ENCODE data around the gene AVPR1B.

AVPR1B gene

DNA sequence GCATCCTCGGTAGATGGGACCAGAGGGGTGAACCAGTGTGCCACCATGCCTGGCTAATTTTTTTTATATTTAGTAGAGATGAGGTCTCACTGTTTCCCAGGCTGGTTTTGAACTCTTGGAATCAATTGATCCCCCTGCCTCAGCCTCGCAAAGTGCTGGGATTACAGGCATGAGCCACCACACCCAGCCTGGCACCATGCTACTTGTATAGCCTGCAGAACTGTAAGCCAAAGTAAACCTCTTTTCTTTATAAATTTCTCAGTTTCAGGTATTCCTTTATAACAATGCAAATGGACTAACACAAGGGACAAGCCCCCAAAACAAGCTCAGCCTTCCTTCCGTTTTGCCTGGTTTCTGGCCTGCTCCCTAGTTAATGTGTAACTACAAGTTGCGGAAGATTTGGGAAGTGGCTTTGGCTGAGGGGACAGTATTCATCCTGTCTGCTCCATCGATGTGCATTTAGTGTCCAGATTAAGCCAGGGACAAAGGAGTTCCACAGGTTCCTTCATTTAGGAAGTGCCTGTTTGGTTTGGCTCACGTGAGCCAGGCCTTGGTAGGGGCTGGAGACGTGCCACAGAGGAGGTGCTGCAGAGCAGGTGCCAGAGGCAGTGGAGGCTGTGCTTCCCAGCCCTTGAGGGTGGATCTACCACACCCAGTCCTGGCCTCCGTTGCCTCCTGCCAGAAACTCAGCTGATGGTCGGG, 4.4 kb downstream of the AVPR1B start:
- DNase-seq (ENCODE audit: low read depth in 1 of 2, low spot score in 1 of 2) = no peak

DNA sequence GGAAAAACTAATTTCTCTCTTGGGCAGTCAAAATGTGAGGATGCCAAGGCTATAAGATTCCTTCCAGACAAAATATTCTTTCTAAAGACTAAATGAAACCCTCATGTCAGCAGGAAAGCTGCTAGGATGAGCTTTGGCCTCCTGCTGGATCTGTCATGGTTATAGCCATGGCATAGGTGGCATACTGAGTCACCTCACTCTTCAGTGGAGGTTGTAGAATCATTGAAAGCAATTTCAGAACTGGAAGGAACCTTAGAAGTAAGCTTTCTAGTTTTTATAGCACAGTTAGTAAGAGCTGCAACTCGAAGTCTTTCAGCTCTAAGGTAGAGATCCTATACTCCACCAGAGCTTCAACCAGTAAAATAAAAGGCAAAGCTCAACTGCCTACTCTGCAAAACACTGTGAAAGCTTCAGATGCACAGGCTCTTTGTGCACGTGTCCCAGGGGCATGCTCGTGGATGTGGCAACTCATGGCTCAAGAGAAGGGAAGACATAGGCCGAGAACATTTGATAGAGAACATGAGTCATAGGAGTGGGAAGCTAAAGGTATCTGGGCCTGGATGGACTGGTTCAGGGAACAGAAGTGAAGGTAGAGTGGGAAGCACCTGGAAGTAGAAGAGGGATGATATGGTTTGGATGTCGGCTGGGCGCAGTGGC, 5.8 kb downstream of the AVPR1B start:
- no peak for DNase-seq (ENCODE audit: low read depth in 1 of 2, low spot score in 1 of 2)

DNA sequence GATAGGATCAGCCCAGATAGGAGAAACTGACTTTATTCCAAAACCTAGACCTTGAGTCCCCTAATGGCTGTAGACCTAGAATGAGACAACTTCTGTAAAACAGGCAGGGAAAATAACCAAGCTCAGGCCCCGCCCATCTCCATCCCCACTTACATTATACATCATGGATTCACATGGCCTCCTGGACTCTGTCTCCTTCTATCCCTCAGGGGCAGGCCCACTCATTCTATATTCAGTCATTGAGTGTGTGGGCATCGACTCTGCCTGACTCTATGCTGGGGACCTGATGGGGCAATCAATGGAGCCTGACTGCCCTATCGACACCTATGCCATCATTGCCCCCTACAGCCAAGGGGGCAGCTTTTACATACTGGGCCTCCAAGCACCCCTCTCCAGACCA, 6.4 kb downstream of the AVPR1B start:
- DNase-seq (ENCODE audit: low read depth in 1 of 2, low spot score in 1 of 2) = no peak

DNA sequence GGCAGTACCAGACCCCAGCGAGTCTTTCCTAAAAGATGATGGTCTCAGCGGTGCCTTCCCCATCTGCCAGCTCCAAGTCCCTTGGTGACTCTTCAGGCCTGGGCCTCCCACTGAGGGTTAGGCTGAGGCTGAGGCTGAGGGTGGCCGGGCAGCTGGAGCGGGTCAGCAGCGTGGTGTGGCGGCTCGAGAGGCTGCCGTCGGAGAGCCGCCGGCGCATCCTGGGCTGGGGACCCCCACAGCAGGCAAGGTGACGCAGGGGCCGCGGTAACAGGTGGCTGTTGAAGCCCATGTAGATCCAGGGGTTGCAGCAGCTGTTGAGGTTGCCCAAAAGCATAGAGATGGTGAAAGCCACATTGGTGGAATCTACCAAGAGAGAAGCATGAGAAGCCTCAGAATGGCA, 7.0 kb downstream of the AVPR1B start:
- DNase-seq (ENCODE audit: low read depth in 1 of 2, low spot score in 1 of 2) = no peak

DNA sequence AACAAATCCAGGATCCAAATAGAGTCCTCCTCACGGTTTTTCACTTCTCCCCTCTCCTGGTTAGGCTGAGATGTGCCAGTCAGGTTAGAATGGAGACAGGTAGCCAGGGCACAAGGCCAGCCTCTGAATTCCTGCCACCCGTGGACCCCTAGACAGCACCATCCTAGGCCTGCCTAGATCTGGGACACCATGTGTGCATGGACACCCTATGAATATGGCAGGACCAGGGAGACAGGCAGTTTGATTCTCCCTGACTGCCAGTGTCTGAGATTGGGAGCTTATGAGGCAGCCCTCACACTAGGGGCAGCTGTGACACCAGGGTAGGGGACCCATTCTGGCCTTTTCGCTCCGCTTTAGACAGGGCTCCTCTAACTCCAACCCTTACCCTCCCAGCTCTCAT, 7.5 kb downstream of the AVPR1B start:
- DNase-seq (ENCODE audit: low read depth in 1 of 2, low spot score in 1 of 2) = no peak

DNA sequence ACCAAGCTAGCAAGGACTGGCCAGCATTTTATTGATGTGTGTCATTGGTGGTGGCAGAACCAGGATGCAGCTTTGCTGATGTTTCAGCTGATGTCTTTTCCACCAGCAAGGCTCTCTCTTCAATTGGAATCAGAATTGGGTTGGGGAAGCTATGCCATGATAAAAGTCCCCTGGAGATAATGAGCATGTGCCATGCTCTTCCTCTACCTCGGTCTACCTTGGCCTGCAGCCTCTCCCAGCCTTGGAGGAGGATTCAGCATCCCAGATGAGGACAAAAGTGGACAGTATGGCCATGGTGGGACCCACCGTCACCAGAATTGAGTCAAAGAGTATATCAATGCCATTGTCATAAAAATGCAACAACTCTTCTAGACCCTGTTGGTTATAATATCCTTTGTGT, 8.6 kb downstream of the AVPR1B start:
- DNase-seq (ENCODE audit: low read depth in 1 of 2, low spot score in 1 of 2) = no peak

DNA sequence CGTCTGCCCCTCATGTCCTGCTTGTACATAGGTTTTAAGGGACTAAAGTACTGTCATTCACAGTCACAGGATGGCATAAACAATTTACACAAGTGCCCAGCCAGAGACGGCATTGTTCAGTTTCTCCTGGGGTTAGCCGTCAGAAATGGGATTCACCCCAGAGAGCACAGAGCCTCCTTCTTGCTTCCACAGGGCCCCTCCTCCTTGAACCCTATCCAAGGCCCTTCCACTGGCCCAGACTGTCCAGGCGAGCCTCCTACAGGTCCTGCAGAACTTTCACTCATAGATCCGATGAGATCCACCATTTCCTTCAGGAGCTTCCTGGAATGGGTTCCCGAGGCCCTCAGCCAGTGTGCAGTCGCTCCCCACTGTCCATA, 10.0 kb downstream of the AVPR1B start:
- DNase-seq (ENCODE audit: low read depth in 1 of 2, low spot score in 1 of 2) = no peak

DNA sequence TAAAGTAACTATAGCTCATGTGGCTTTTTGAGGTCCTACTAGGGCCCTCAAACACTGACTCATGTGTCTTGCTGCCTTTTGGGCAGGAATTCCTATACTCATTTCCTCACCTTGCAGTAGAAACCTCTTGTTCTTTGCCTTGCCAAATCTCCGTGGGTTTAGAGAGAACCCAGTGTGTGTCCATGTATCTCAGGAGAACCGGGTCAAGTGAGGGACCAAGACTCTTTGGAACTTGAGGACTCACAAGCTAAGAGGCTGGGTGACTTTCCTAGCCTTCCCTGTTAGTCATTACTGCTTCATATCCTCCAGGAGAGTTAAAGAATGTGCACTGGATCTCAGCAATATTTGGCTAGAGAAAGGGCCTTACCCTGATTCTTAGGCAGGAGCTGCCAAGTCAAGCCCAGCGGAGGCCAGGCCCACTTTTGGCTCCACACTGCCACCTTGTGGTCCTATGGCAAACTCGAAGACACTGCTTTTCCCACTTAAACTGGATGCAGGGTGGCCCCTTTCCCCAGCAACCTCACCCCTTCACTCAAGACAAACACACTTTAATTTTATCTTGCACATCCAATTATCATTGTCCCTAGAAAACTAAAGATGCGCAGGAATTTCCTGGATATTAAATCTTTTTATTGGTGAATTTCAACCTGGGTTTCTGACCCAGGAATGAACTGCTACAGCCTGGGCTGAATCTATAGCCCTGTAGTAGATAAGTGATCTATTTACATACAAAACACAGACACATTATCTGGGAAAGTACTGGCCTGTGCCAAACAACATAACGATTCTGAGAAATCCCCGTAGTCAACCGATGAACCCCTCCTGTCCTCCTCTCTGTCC, 10.6 kb downstream of the AVPR1B start:
- DNase-seq (ENCODE audit: low read depth in 1 of 2, low spot score in 1 of 2) = peak; percentile 48 to 50

DNA sequence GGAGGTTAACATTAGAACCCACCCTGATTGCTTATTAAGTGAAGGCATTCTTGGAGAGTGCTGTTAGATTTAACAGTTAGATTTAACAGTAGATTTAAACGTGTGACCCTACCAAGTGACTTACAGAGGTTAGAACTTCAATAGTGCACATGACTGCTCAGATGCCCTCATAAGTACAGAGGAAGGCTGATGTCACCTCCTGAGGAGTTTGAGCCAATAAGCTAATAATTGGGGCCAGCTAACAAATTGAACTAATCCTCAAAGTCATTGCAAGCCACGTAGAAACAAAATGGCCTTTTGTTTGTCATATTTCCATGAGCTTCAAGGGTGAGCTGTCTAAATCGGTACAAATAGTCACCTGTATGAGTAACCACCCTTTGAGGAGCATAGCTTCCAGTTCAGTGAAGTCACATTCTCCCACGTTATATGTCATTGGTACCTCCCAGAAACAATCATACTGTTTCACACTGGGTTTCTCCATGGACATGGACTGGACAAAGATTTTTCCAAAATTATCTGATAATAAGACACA, 11.7 kb downstream of the AVPR1B start:
- DNase-seq (ENCODE audit: low read depth in 1 of 2, low spot score in 1 of 2) = no peak

DNA sequence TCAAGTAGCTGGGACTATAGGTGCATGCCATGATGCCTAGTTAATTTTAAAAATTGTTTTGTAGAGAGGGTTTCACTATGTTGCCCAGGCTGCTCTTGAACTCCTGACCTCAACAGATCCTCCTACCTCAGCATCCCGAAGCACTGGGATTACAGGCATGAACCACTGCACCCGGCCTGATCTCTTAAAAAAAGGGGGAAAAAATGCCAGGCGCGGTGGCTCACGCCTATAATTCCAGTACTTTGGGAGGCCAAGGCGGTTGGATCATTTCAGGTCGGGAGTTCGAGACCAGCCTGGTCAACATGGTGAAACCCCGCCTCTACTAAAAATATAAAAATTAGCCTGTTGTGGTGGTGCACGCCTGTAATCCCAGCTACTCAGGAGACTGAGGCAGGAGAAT, 13.2 kb downstream of the AVPR1B start:
- no peak for DNase-seq (ENCODE audit: low read depth in 1 of 2, low spot score in 1 of 2)

DNA sequence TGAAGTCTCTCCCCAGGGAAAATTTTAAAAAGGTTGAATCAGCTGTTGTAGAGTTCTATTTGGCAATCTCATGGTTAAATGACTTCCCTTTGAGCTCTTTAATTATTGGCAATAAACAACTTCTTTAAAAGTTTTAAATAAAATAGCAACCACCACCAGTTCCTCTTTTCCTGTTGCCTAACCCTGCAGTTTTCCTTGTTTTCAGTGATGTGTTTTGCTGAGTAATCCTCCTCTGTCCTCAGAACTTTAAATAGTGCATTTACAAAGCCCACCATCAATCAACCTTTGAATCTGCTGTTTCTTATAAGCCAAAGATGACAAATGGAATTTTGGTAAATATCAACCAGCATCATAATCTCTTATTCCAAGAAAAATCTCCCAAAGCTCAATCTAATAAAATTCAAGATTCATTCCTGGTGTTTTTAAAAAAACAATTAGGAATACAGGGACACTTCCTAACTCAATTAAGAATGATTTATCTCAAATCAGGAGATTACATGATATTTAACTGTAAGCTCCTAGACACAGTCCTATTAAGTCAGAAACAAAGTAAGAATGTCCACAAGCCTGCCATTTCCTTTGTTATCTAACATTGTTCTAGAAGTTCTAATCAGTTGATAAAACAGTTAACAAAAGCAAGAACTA, 14.8 kb downstream of the AVPR1B start:
- no peak for DNase-seq (ENCODE audit: low read depth in 1 of 2, low spot score in 1 of 2)

DNA sequence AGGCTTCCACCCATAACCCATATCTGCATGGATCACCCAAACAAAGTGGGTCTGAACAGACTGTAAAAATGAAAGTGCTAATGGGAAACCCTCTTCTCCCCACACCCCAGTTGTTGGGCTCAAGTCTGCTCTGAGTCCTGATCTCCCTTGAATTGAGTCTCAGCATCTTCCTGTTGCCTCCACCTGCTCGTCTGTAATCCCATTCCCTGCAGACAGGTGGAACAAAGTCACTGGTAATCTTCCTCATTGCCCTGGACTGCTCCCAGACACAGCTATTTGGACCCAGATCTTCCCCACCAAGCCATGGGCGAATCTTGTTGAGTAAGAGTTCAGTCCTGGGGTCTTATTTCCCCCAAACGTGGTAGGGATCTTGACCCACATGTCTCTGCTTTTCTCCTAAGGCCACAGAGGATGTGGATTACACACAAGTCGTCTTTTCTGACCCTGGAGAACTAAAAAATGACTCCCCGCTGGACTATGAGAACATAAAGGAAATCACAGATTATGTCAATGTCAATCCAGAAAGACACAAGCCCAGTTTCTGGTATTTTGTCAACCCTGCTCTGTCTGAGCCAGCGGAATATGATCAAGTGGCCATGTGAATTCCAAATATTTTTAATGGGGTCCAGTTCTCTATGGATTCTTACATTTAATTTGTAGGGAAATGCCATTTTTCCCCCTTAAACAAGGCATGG, 15.7 kb downstream of the AVPR1B start:
- DNase-seq (ENCODE audit: low read depth in 1 of 2, low spot score in 1 of 2) = no peak

DNA sequence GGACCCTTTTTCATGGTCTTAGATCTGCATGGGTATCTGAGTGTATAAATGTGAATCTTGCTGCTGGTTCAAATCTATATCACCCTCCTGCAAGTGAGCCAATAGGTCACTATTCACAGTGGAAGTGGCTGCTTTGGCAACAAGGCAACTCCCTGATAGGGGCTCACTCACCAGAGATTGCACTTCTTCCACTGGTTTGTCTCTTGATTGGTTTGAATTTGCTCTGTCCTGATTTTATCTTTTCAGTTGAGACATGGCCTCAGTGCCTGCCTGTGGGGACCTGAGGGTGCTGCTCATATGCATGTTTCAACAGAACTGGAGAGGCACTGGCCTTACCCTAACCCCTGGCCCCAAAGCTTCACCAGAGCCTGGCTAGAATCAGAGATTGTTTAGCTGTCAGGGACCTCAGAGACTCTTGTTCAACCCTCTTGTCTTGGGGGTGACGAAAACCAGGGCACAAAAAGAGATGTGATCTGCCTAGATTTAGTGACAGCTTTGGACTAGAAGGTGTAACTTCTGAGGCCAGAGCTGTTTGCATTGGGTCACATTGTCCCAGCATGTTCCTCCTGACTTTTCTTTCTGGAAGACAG, 16.9 kb downstream of the AVPR1B start:
- DNase-seq (ENCODE audit: low read depth in 1 of 2, low spot score in 1 of 2) = no peak

DNA sequence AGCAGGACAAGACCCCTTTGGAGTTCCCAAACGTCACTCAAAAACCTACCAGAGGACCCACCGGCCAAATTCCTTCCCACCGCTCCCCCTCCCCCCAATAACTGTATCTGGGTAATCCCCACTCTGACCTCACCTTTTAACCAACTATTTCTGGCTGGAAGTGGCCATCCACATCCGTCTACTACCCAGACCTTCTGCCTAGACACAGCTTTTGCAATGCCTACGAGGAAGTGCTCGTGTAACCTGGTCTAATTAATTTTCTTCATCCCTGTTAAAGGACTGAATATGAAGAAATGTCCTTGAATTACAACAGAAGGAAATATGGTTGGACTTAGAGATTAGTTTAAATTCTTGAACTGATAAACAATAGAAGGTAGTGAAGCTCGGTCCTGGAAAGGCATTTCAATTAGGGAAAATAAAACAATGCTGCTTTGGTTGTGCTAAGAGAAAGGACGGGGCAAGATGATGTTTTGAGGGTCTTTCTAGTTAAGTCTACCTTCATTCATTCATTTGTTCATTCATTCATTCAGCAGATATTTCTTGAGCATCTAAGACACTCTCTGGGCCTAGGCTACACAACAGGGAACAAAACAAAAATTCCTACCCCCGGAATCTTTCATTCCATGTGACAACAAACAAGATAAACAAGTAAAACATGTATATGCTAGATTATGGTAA, 18.8 kb downstream of the AVPR1B start:
- DNase-seq (ENCODE audit: low read depth in 1 of 2, low spot score in 1 of 2) = no peak

DNA sequence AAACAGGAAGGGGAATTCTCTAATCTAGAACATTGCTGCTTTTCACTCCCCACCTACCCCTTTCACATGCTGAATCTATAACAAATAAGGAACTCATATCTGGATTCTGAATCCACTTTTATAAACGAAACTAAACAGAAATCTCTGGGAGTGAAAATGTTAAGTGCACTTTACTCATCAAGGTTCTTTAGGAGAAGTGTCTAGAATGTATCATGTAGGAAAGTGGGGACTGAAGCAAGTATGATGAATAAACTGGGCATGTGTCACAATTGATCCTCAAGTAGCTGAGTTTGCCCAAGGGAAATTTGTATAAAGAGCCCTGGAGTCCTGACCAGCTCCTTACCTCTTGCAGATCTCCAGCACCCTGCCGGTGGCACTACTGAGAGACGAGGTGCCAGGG, 19.8 kb downstream of the AVPR1B start:
- no peak for DNase-seq (ENCODE audit: low read depth in 1 of 2, low spot score in 1 of 2)

DNA sequence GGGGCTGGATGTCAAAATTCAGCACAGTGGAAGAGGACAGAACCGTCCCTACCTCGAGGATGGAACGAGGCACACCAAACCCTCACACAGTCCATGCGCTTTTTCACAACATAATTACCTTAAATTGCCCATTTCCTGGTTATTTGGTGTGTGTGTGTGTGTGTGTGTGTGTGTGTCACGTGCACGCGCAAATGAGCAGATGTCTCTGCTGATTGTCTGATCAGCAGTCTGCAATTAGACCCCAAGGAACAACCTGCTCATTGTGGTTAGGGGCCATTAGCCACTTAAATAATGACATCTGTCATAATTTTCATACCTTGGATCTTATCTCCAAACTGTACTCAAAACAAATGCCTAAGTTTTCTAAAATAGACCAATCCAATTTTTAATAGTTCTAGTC, 23.2 kb downstream of the AVPR1B start:
- no peak for DNase-seq (ENCODE audit: low read depth in 1 of 2, low spot score in 1 of 2)

DNA sequence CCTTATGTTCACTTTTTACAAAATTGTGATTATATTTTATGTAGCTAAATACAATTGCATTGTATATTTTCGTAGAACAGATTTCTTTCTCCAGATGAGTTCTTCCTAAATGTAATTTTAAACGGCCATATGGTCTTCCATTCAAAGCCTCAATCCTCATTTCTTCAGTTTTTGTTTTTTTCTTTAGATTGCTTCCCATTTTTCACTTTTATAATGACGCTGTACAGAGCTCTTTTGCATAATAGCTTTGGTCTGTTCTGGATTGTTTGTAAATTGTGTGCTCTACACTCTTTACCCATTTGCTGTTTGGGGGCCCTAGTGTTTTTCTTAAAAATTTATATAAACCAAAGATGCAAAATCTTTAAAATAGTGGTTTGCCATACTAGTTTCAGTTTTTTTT, 27.8 kb downstream of the AVPR1B start:
- no peak for DNase-seq (ENCODE audit: low read depth in 1 of 2, low spot score in 1 of 2)

DNA sequence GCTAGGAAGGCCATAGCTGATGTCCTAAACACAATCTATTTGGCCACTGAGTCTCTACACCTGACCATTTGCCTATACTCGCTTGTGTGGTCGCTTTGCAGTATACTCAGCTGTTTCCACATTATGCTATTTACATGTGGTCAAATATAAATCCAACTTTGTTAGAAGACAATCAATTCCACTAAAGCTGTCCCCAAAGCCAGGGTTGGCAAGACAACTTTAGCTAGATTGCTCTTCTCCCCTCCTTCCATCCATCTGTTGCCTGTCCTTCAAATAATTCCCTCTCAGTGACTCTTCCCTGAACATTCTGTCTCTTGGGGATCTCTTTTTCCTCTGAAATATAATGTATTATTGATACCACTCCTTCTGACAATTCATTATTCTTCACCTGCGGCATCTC, 30.1 kb downstream of the AVPR1B start:
- DNase-seq (ENCODE audit: low read depth in 1 of 2, low spot score in 1 of 2) = no peak

DNA sequence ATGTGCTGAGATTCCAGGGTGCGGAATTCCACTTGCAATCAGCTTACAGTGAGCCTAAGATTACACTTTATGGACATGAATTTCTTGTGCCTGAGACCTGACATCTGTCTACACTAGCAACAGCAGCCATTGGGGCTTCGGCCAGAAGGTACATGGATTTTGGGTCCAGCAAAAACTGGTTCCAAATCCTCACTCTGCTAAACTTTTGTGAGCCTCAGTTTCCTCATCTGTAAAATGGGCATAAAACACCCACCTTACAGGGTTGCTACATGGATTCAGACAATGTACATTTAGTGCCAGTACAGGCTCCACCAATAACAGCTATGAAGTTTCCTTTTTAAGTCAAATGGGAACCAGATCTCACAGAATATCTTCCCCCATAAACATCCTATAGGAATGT, 33.4 kb downstream of the AVPR1B start:
- DNase-seq (ENCODE audit: low read depth in 1 of 2, low spot score in 1 of 2) = no peak

Measured in activated T-helper 1 cell treated with anti-CD3 and anti-CD28 coated beads, Interleukin-2, amount 50 U/mL, for 16 hours (primary cell).